Measurements from ENCODE around the gene FBXO24.
A peak's percentile ranks its signal among the peaks of the same experiment; 100 is the strongest.
"Not testable (repeated sequence)": the region's sequence is repeated elsewhere in the genome, so short reads cannot be mapped to it uniquely, and the experiment has no call there.

Gene FBXO24

GRCh38 chr7:100545360-100546128 lies 40.6 kb upstream of the FBXO24 start:
- H3K4me3 ChIP-seq (ENCODE audit: extremely low read depth, insufficient read depth, low read length, poor library complexity, severe bottlenecking): no peak overlapping the region
- peaks cover 42% of the 10 kb centered on the region for H3K4me1 ChIP-seq (ENCODE audit: control insufficient read depth, insufficient read depth, low read length, poor library complexity, severe bottlenecking)
- peak overlapping the region; percentile 88 for H3K27ac ChIP-seq (ENCODE audit: low read depth, low read length, severe bottlenecking)
- 6 to 29% methylated on average over 1 to 2 of the region's 3 CpGs for WGBS, 2 experiments (ENCODE audit: insufficient coverage in 2 of 2)
- H3K36me3 ChIP-seq (ENCODE audit: control insufficient read depth, insufficient read depth, low read length): peaks cover 11% of the 10 kb centered on the region
- no peaks in the 10 kb centered on the region for H3K9me3 ChIP-seq (ENCODE audit: control insufficient read depth, low read length)

GRCh38 chr7:100546129-100546925 lies 39.8 kb upstream of the FBXO24 start:
- H3K9me3 ChIP-seq (ENCODE audit: control insufficient read depth, low read length): no peaks in the 10 kb centered on the region
- peak overlapping the region; percentile 88 for H3K27ac ChIP-seq (ENCODE audit: low read depth, low read length, severe bottlenecking)
- peaks cover 42% of the 10 kb centered on the region for H3K4me1 ChIP-seq (ENCODE audit: control insufficient read depth, insufficient read depth, low read length, poor library complexity, severe bottlenecking)
- 68 to 93% methylated on average over 3 to 6 of the region's 10 CpGs for WGBS, 2 experiments (ENCODE audit: insufficient coverage in 2 of 2)
- peaks cover 13% of the 10 kb centered on the region for H3K36me3 ChIP-seq (ENCODE audit: control insufficient read depth, insufficient read depth, low read length)
- no peak overlapping the region for H3K4me3 ChIP-seq (ENCODE audit: extremely low read depth, insufficient read depth, low read length, poor library complexity, severe bottlenecking)

- H3K9me3 ChIP-seq (ENCODE audit: control insufficient read depth, low read length): no peaks in the 10 kb centered on the region
- peaks cover 42% of the 10 kb centered on the region for H3K4me1 ChIP-seq (ENCODE audit: control insufficient read depth, insufficient read depth, low read length, poor library complexity, severe bottlenecking)
- H3K36me3 ChIP-seq (ENCODE audit: control insufficient read depth, insufficient read depth, low read length): peaks cover 20% of the 10 kb centered on the region
- H3K27ac ChIP-seq (ENCODE audit: low read depth, low read length, severe bottlenecking): peak overlapping the region; percentile 88
- peak overlapping the region; percentile 2 for H3K4me3 ChIP-seq (ENCODE audit: extremely low read depth, insufficient read depth, low read length, poor library complexity, severe bottlenecking)
- 94 to 100% methylated on average over 4 to 6 of the region's 9 CpGs for WGBS, 2 experiments (ENCODE audit: insufficient coverage in 2 of 2)
Measured at GRCh38 chr7:100546926-100547800, 39.0 kb upstream of the FBXO24 start.

- peaks cover 42% of the 10 kb centered on the region for H3K4me1 ChIP-seq (ENCODE audit: control insufficient read depth, insufficient read depth, low read length, poor library complexity, severe bottlenecking)
- H3K36me3 ChIP-seq (ENCODE audit: control insufficient read depth, insufficient read depth, low read length): peaks cover 26% of the 10 kb centered on the region
- no peaks in the 10 kb centered on the region for H3K9me3 ChIP-seq (ENCODE audit: control insufficient read depth, low read length)
- peak overlapping the region; percentile 88 for H3K27ac ChIP-seq (ENCODE audit: low read depth, low read length, severe bottlenecking)
- no peak overlapping the region for H3K4me3 ChIP-seq (ENCODE audit: extremely low read depth, insufficient read depth, low read length, poor library complexity, severe bottlenecking)
- 67 to 92% methylated on average over 1 to 2 of the region's 2 CpGs for WGBS, 2 experiments (ENCODE audit: insufficient coverage in 2 of 2)
Measured at GRCh38 chr7:100547872-100548271, 38.3 kb upstream of the FBXO24 start.

GRCh38 chr7:100548446-100548845 lies 37.7 kb upstream of the FBXO24 start:
- WGBS, 2 experiments (ENCODE audit: insufficient coverage in 2 of 2): 72 to 88% methylated on average over 2 to 4 of the region's 5 CpGs
- not testable (repeated sequence) for H3K9me3 ChIP-seq (ENCODE audit: control insufficient read depth, low read length); H3K27ac ChIP-seq (ENCODE audit: low read depth, low read length, severe bottlenecking); H3K4me3 ChIP-seq (ENCODE audit: extremely low read depth, insufficient read depth, low read length, poor library complexity, severe bottlenecking)
- Histone ChIP-seq H3K4me1 (ENCODE audit: control insufficient read depth, insufficient read depth, low read length, poor library complexity, severe bottlenecking) (peaks cover 42% of the 10 kb centered on the region), H3K36me3 (ENCODE audit: control insufficient read depth, insufficient read depth, low read length) (peaks cover 26% of the 10 kb centered on the region)

- Histone ChIP-seq H3K36me3 (ENCODE audit: control insufficient read depth, insufficient read depth, low read length) (peaks cover 51% of the 10 kb centered on the region), H3K9me3 (ENCODE audit: control insufficient read depth, low read length) (no peaks in the 10 kb centered on the region), H3K4me3 (ENCODE audit: extremely low read depth, insufficient read depth, low read length, poor library complexity, severe bottlenecking) (no peak overlapping the region), H3K27ac (ENCODE audit: low read depth, low read length, severe bottlenecking) (no peak overlapping the region), H3K4me1 (ENCODE audit: control insufficient read depth, insufficient read depth, low read length, poor library complexity, severe bottlenecking) (peaks cover 13% of the 10 kb centered on the region)
- WGBS, 2 experiments (ENCODE audit: insufficient coverage in 2 of 2): 100% methylated on average over 2 of the region's 2 CpGs
Measured at GRCh38 chr7:100552532-100552931, 33.6 kb upstream of the FBXO24 start.

- Histone ChIP-seq H3K4me1 (ENCODE audit: control insufficient read depth, insufficient read depth, low read length, poor library complexity, severe bottlenecking) (peaks cover 8% of the 10 kb centered on the region), H3K27ac (ENCODE audit: low read depth, low read length, severe bottlenecking) (no peak overlapping the region), H3K9me3 (ENCODE audit: control insufficient read depth, low read length) (no peaks in the 10 kb centered on the region), H3K4me3 (ENCODE audit: extremely low read depth, insufficient read depth, low read length, poor library complexity, severe bottlenecking) (no peak overlapping the region), H3K36me3 (ENCODE audit: control insufficient read depth, insufficient read depth, low read length) (peaks cover 53% of the 10 kb centered on the region)
- WGBS, 2 experiments (ENCODE audit: insufficient coverage in 2 of 2): 74 to 97% methylated on average over 3 of the region's 3 CpGs
Measured at GRCh38 chr7:100553032-100553431, 33.1 kb upstream of the FBXO24 start.

GRCh38 chr7:100555701-100556100 lies 30.4 kb upstream of the FBXO24 start:
- Histone ChIP-seq H3K4me1 (ENCODE audit: control insufficient read depth, insufficient read depth, low read length, poor library complexity, severe bottlenecking) (no peaks in the 10 kb centered on the region), H3K27ac (ENCODE audit: low read depth, low read length, severe bottlenecking) (no peak overlapping the region), H3K9me3 (ENCODE audit: control insufficient read depth, low read length) (no peaks in the 10 kb centered on the region), H3K36me3 (ENCODE audit: control insufficient read depth, insufficient read depth, low read length) (peaks cover 41% of the 10 kb centered on the region), H3K4me3 (ENCODE audit: extremely low read depth, insufficient read depth, low read length, poor library complexity, severe bottlenecking) (no peak overlapping the region)
- WGBS, 2 experiments (ENCODE audit: insufficient coverage in 2 of 2): 92 to 97% methylated on average over 4 to 5 of the region's 5 CpGs

- Histone ChIP-seq H3K4me3 (ENCODE audit: extremely low read depth, insufficient read depth, low read length, poor library complexity, severe bottlenecking) (no peak overlapping the region), H3K4me1 (ENCODE audit: control insufficient read depth, insufficient read depth, low read length, poor library complexity, severe bottlenecking) (no peaks in the 10 kb centered on the region), H3K36me3 (ENCODE audit: control insufficient read depth, insufficient read depth, low read length) (peaks cover 40% of the 10 kb centered on the region), H3K27ac (ENCODE audit: low read depth, low read length, severe bottlenecking) (no peak overlapping the region), H3K9me3 (ENCODE audit: control insufficient read depth, low read length) (no peaks in the 10 kb centered on the region)
- 77 to 89% methylated on average over 3 to 4 of the region's 4 CpGs for WGBS, 2 experiments (ENCODE audit: insufficient coverage in 2 of 2)
Measured at GRCh38 chr7:100556541-100556940, 29.6 kb upstream of the FBXO24 start.

- 85 to 100% methylated on average over 2 of the region's 4 CpGs for WGBS, 2 experiments (ENCODE audit: insufficient coverage in 2 of 2)
- no peak overlapping the region for H3K27ac ChIP-seq (ENCODE audit: low read depth, low read length, severe bottlenecking)
- no peak overlapping the region for H3K4me3 ChIP-seq (ENCODE audit: extremely low read depth, insufficient read depth, low read length, poor library complexity, severe bottlenecking)
- no peaks in the 10 kb centered on the region for H3K4me1 ChIP-seq (ENCODE audit: control insufficient read depth, insufficient read depth, low read length, poor library complexity, severe bottlenecking)
- no peaks in the 10 kb centered on the region for H3K9me3 ChIP-seq (ENCODE audit: control insufficient read depth, low read length)
- H3K36me3 ChIP-seq (ENCODE audit: control insufficient read depth, insufficient read depth, low read length): peaks cover 29% of the 10 kb centered on the region
Measured at GRCh38 chr7:100559127-100559526, 27.0 kb upstream of the FBXO24 start.
